BLaER1 (cell line): ENCODE data around the gene ERMARD.

Experiments used
- H3K27ac ChIP-seq: shearing (Covaris generic); formaldehyde crosslinking; 2 replicates; pipeline ENCODE4 v1.8.1; 2022
- H3K27me3 ChIP-seq: shearing (Covaris generic); formaldehyde crosslinking; 2 replicates; pipeline ENCODE4 v1.8.1; 2022
- H3K36me3 ChIP-seq: shearing (Covaris generic); formaldehyde crosslinking; 2 replicates; pipeline ENCODE4 v1.8.1; 2022
- H3K4me1 ChIP-seq: shearing (Covaris generic); formaldehyde crosslinking; 2 replicates; pipeline ENCODE4 v1.8.1; 2022
- H3K4me2 ChIP-seq: shearing (Covaris generic); formaldehyde crosslinking; 2 replicates; pipeline ENCODE4 v1.8.1; 2022
- H3K4me3 ChIP-seq: shearing (Covaris generic); formaldehyde crosslinking; 2 replicates; pipeline ENCODE4 v1.8.1; 2022
- H3K9ac ChIP-seq: shearing (Covaris generic); formaldehyde crosslinking; 2 replicates; pipeline ENCODE4 v1.8.1; 2022
- H3K9me3 ChIP-seq: shearing (Covaris generic); formaldehyde crosslinking; 2 replicates; pipeline ENCODE4 v1.8.1; 2022
- H4K20me1 ChIP-seq: shearing (Covaris generic); formaldehyde crosslinking; 2 replicates; pipeline ENCODE4 v1.8.1; 2022
- Cebpa-rat ChIP-seq: shearing (Covaris generic); IDR thresholded peaks from 2 replicates; pipeline ENCODE4 v1.8.1; 2022

The ERMARD gene

DNA sequence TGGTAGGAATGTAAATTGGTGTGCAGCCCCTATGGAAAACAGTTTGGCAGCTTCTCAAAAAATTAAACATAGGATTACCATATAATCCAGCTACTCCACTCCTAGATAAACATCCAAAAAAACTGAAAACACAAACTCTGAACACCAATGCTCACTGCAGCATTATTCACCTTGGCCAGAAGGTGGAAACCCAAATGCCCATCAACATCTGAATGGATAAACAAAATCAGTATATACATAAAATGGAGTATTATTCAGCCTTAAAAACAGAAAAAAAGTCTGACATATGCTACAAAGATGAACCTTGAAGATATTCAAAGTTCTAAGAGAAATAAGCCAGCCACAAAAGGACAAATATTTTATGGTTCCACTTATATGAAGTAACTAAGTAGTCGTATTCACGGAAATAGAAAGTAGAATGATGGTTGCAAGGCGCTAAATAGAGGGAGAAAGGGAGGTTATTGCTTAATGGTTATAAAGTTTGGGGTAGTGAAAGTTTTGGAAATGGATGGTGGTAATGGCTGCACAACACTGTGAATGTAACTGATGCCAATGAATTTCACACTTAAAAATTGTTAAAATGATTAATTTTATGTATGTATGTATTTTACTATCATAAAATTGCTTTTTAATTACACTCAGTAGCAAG is 31.1 kb upstream of the ERMARD start:
- no peak overlapping the region for H3K9ac ChIP-seq
- H3K4me2 ChIP-seq: no peak overlapping the region
- peaks cover 21% of the 10 kb centered on the region for H3K4me1 ChIP-seq
- H3K27me3 ChIP-seq: no peaks in the 10 kb centered on the region
- no peaks in the 10 kb centered on the region for H3K9me3 ChIP-seq
- no peak overlapping the region for H3K27ac ChIP-seq
- peaks cover 34% of the 10 kb centered on the region for H3K36me3 ChIP-seq
- TF ChIP-seq Cebpa-rat: no peak
- peaks cover 69% of the 10 kb centered on the region for H4K20me1 ChIP-seq
- H3K4me3 ChIP-seq: no peak overlapping the region

GRCh38 chr6:169722362-169723199 is 28.8 kb upstream of the ERMARD start:
- peak overlapping the region; percentile 91 for H3K9ac ChIP-seq
- H3K9me3 ChIP-seq: no peaks in the 10 kb centered on the region
- peaks cover 56% of the 10 kb centered on the region for H4K20me1 ChIP-seq
- H3K4me2 ChIP-seq: peak overlapping the region; percentile 92
- H3K27me3 ChIP-seq: no peaks in the 10 kb centered on the region
- peaks cover 13% of the 10 kb centered on the region for H3K36me3 ChIP-seq
- peaks cover 31% of the 10 kb centered on the region for H3K4me1 ChIP-seq
- H3K27ac ChIP-seq: peak overlapping the region; percentile 95; the same call in 1 of the 2 replicates
- no peak for TF ChIP-seq Cebpa-rat
- H3K4me3 ChIP-seq: peak overlapping the region; percentile 86

GRCh38 chr6:169723200-169723909 is 28.1 kb upstream of the ERMARD start:
- TF ChIP-seq Cebpa-rat: no peak
- peaks cover 52% of the 10 kb centered on the region for H4K20me1 ChIP-seq
- peak overlapping the region; percentile 95 for H3K27ac ChIP-seq

GRCh38 chr6:169723991-169724493 is 27.4 kb upstream of the ERMARD start:
- H3K4me1 ChIP-seq: peaks cover 31% of the 10 kb centered on the region
- H3K9me3 ChIP-seq: no peaks in the 10 kb centered on the region
- peak overlapping the region; percentile 91 for H3K9ac ChIP-seq
- peaks cover 4% of the 10 kb centered on the region; the same call in 1 of the 2 replicates for H3K36me3 ChIP-seq
- H3K4me3 ChIP-seq: peak overlapping the region; percentile 86
- no peak overlapping the region for H3K4me2 ChIP-seq
- peaks cover 46% of the 10 kb centered on the region for H4K20me1 ChIP-seq
- H3K27ac ChIP-seq: peak overlapping the region; percentile 95
- H3K27me3 ChIP-seq: no peaks in the 10 kb centered on the region
- no peak for TF ChIP-seq Cebpa-rat

More at GRCh38 chr6:169723200-169723909, 28.1 kb upstream of the ERMARD start:
- peak overlapping the region; percentile 91 for H3K9ac ChIP-seq
- H3K4me3 ChIP-seq: peak overlapping the region; percentile 86
- H3K4me2 ChIP-seq: peak overlapping the region; percentile 92
- no peaks in the 10 kb centered on the region for H3K9me3 ChIP-seq
- peaks cover 31% of the 10 kb centered on the region for H3K4me1 ChIP-seq
- no peaks in the 10 kb centered on the region for H3K27me3 ChIP-seq
- H3K36me3 ChIP-seq: peaks cover 8% of the 10 kb centered on the region

GRCh38 chr6:169724494-169725124 is 26.8 kb upstream of the ERMARD start, which contains the start of gene PHF10:
TSS of gene PHF10 (minus strand) at chr6:169724500. CDS start at chr6:169723931, 569 bp downstream.
- Histone ChIP-seq H3K36me3 (no peaks in the 10 kb centered on the region; the same call in 1 of the 2 replicates), H3K4me1 (peaks cover 31% of the 10 kb centered on the region), H4K20me1 (peaks cover 41% of the 10 kb centered on the region), H3K27me3 (no peaks in the 10 kb centered on the region), H3K4me3 (peak within 1 kb of the TSS; percentile 86), H3K4me2 (peak within 1 kb of the TSS; percentile 93), H3K27ac (peak within 1 kb of the TSS; percentile 95), H3K9me3 (no peaks in the 10 kb centered on the region), H3K9ac (peak within 1 kb of the TSS; percentile 96)
- no peak for TF ChIP-seq Cebpa-rat

DNA sequence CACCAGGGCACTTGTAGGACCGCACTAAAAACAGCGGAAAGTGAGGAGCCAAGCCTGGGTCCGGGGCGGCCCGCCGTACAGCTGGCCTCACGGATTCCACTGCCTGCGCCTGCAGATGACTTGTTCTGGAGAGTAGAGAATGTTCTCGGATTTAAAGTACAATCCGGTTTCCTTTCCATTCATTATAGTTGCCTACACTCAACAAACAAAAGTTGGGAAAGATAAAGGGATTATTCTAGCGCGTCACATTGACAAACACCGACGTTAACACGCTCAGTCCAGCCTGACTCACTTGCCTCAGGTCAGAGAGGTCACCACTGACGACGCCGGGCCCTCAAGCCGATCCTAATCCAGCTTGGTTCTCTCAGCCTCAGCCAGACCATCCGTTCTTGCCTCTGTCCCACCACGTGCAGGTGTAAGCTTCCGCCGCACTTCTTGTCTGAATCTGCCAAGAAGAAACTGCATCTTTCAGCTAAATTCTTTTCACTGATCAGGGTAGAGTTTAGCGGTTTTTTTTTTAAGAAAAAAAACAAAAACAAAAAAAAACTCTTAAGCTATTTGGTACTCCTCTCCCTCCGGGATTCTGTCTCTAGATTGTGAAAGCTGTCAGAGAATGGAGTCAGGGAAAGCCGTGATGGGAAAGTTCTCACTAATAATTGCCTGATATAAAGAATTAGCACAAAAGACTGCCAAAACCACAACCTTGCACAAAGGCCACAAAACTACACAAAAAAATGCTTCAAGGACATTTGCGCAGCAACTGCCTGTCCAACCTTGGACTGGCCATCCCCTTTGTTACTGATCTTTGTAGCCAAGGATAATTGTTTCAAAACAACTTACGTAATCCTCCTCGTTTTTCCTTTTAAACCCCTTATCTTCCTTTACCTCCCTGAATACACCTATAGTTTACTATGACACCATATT is 26.0 kb upstream of the ERMARD start:
- H3K27ac ChIP-seq: peak overlapping the region; percentile 94
- peak overlapping the region; percentile 93 for H3K4me2 ChIP-seq
- H3K9me3 ChIP-seq: no peaks in the 10 kb centered on the region
- H3K4me3 ChIP-seq: peak overlapping the region; percentile 86
- no peaks in the 10 kb centered on the region; the same call in 1 of the 2 replicates for H3K36me3 ChIP-seq
- no peak for TF ChIP-seq Cebpa-rat
- no peaks in the 10 kb centered on the region for H3K27me3 ChIP-seq
- peak overlapping the region; percentile 96 for H3K9ac ChIP-seq
- H3K4me1 ChIP-seq: peaks cover 31% of the 10 kb centered on the region
- H4K20me1 ChIP-seq: peaks cover 33% of the 10 kb centered on the region

- H3K27me3 ChIP-seq: no peaks in the 10 kb centered on the region
- no peak overlapping the region for H3K27ac ChIP-seq
- H3K9ac ChIP-seq: peak overlapping the region; percentile 96; the same call in 1 of the 2 replicates
- peaks cover 27% of the 10 kb centered on the region for H4K20me1 ChIP-seq
- H3K4me3 ChIP-seq: peak overlapping the region; percentile 86; the same call in 1 of the 2 replicates
- peak overlapping the region; percentile 93 for H3K4me2 ChIP-seq
- no peak for TF ChIP-seq Cebpa-rat
- H3K4me1 ChIP-seq: peaks cover 31% of the 10 kb centered on the region
- no peaks in the 10 kb centered on the region for H3K9me3 ChIP-seq
- no peaks in the 10 kb centered on the region for H3K36me3 ChIP-seq
Measured at GRCh38 chr6:169726049-169726400, 25.4 kb upstream of the ERMARD start.

- Histone ChIP-seq H3K4me1 (peaks cover 22% of the 10 kb centered on the region), H3K9ac (no peak overlapping the region), H3K4me3 (no peak overlapping the region), H3K4me2 (no peak overlapping the region; the same call in 1 of the 2 replicates), H3K27ac (no peak overlapping the region), H3K36me3 (no peaks in the 10 kb centered on the region), H3K9me3 (no peaks in the 10 kb centered on the region), H4K20me1 (peaks cover 17% of the 10 kb centered on the region), H3K27me3 (no peaks in the 10 kb centered on the region)
- TF ChIP-seq Cebpa-rat: no peak
Measured at GRCh38 chr6:169726963-169727362, 24.5 kb upstream of the ERMARD start.
